ENCODE results near the gene RPS19. TPM values are rescaled to one million over a fixed set of nuclear protein-coding genes. Genes with fewer than 3 reads are reported as not detected.

Gene RPS19
- total RNA-seq, 1 experiment from 2014 or later: 3,020 TPM

DNA sequence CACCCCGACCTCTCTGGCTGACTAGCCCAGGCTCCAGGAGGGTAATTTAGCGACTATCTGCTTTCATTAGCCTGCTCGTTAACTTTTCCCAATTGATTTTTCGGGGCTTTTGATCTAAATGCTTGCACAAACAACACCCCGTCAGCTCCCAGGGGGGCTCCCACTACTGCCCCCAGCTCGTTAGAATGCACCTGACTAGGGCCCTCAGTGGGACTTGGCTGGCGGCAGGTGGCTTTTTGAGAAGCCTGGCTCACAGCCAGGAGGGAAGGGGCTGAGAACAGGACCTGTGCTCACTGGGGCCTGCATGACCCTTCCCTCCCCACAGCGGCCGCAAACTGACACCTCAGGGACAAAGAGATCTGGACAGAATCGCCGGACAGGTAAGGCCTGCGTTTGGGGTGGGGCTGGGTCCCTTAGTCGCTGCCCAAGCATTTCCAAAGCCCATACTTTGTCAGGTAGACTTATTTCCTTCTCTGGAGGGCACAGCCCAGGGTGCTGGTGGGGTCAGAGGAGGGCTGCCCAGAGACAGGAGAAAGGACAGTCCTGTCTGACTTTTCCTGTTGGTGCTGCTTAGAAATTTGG lies 9.4 kb downstream of the RPS19 start:
- peaks cover 54% of the 10 kb centered on the region for H3K79me2 ChIP-seq (ENCODE audit: insufficient read depth, low read length)
- H3K4me1 ChIP-seq (ENCODE audit: control insufficient read depth in 1 of 2, insufficient read depth in 2 of 2, low read length in 2 of 2): peaks cover 0 to 47% of the 10 kb centered on the region in 2 experiments; a peak in 2 of 4 replicates
- peaks cover 49% of the 10 kb centered on the region; the same call in 1 of the 2 replicates for H4K20me1 ChIP-seq (ENCODE audit: insufficient read depth)
- ATAC-seq (no peak), DNase-seq (ENCODE audit: low read depth, low spot score) (no peak)
- H3K9ac ChIP-seq (ENCODE audit: low read length): no peak overlapping the region
- RAD21 ChIA-PET (ENCODE audit: low non-redundant PET in 1 of 2, low total read pairs in 2 of 2, uncharacterized antibody in 2 of 2, unreplicated experiment in 2 of 2): no interaction called here
- H2AFZ ChIP-seq (ENCODE audit: low read depth, low read length, poor library complexity, severe bottlenecking): no peak overlapping the region
- no peaks in the 10 kb centered on the region for H3K27me3 ChIP-seq (ENCODE audit: insufficient read depth, low read length)
- CTCF ChIA-PET: interaction anchor here (2.3 kb wide), 1 partner anchor 10 kb away, joined by 6 read pairs; the partner anchor contains the start of gene RPS19
- peak overlapping the region; percentile 37; the same call in 1 of the 2 replicates for H3K27ac ChIP-seq (ENCODE audit: low read depth, low read length)
- TF ChIP-seq CEBPB (IDR thresholded peaks at IDR 0.05; ENCODE audit: low read depth) (no peak), POLR2AphosphoS5 (IDR thresholded peaks at IDR 0.05; ENCODE audit: low read depth, low read length) (no peak), TCF7L2 (IDR thresholded peaks at IDR 0.05; ENCODE audit: borderline replicate concordance, extremely low read depth, insufficient read depth, insufficient read length) (no peak), EGR1 (IDR thresholded peaks at IDR 0.05; ENCODE audit: low read depth) (no peak), ZFX (IDR thresholded peaks at IDR 0.05) (no peak), JUND (IDR thresholded peaks at IDR 0.05) (no peak), FOSL1 (IDR thresholded peaks at IDR 0.05; ENCODE audit: low read depth) (no peak), CBX3 (IDR thresholded peaks at IDR 0.05; ENCODE audit: low read depth) (no peak), ZNF274 (IDR thresholded peaks at IDR 0.05; ENCODE audit: low read depth, low read length) (no peak), SIN3A (IDR thresholded peaks at IDR 0.05; ENCODE audit: low read depth) (no peak), SP1 (IDR thresholded peaks at IDR 0.05; ENCODE audit: low read depth) (no peak)
- TF ChIP-seq, protein P1, sequence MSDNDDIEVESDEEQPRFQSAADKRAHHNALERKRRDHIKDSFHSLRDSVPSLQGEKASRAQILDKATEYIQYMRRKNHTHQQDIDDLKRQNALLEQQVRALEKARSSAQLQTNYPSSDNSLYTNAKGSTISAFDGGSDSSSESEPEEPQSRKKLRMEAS (IDR thresholded peaks at IDR 0.05): no peak
- TF ChIP-seq, protein P2, sequence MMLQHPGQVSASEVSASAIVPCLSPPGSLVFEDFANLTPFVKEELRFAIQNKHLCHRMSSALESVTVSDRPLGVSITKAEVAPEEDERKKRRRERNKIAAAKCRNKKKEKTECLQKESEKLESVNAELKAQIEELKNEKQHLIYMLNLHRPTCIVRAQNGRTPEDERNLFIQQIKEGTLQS (IDR thresholded peaks at IDR 0.05): no peak
- TF ChIP-seq, protein P3, sequence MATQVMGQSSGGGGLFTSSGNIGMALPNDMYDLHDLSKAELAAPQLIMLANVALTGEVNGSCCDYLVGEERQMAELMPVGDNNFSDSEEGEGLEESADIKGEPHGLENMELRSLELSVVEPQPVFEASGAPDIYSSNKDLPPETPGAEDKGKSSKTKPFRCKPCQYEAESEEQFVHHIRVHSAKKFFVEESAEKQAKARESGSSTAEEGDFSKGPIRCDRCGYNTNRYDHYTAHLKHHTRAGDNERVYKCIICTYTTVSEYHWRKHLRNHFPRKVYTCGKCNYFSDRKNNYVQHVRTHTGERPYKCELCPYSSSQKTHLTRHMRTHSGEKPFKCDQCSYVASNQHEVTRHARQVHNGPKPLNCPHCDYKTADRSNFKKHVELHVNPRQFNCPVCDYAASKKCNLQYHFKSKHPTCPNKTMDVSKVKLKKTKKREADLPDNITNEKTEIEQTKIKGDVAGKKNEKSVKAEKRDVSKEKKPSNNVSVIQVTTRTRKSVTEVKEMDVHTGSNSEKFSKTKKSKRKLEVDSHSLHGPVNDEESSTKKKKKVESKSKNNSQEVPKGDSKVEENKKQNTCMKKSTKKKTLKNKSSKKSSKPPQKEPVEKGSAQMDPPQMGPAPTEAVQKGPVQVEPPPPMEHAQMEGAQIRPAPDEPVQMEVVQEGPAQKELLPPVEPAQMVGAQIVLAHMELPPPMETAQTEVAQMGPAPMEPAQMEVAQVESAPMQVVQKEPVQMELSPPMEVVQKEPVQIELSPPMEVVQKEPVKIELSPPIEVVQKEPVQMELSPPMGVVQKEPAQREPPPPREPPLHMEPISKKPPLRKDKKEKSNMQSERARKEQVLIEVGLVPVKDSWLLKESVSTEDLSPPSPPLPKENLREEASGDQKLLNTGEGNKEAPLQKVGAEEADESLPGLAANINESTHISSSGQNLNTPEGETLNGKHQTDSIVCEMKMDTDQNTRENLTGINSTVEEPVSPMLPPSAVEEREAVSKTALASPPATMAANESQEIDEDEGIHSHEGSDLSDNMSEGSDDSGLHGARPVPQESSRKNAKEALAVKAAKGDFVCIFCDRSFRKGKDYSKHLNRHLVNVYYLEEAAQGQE (IDR thresholded peaks at IDR 0.05; ENCODE audit: low read depth): no peak
- TF ChIP-seq, protein P4, sequence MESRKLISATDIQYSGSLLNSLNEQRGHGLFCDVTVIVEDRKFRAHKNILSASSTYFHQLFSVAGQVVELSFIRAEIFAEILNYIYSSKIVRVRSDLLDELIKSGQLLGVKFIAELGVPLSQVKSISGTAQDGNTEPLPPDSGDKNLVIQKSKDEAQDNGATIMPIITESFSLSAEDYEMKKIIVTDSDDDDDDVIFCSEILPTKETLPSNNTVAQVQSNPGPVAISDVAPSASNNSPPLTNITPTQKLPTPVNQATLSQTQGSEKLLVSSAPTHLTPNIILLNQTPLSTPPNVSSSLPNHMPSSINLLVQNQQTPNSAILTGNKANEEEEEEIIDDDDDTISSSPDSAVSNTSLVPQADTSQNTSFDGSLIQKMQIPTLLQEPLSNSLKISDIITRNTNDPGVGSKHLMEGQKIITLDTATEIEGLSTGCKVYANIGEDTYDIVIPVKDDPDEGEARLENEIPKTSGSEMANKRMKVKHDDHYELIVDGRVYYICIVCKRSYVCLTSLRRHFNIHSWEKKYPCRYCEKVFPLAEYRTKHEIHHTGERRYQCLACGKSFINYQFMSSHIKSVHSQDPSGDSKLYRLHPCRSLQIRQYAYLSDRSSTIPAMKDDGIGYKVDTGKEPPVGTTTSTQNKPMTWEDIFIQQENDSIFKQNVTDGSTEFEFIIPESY (IDR thresholded peaks at IDR 0.05; ENCODE audit: extremely low read depth, insufficient replicate concordance, low read length): no peak
- peaks cover 49 to 67% of the 10 kb centered on the region in 2 experiments for H3K36me3 ChIP-seq (ENCODE audit: control insufficient read depth in 1 of 2, insufficient read depth in 2 of 2, low read length in 2 of 2)
- BruUV-seq (replicated peaks): no TSS peak
- no peaks in the 10 kb centered on the region for H3K9me3 ChIP-seq (ENCODE audit: control insufficient read depth in 1 of 2, insufficient read depth in 1 of 2, low read depth in 1 of 2, low read length in 2 of 2)
- intact Hi-C loops (cut with micrococcal nuclease): no loop called here
- no peak overlapping the region for H3K4me2 ChIP-seq (ENCODE audit: low read length)
- no peak overlapping the region for H3K4me3 ChIP-seq (replicated peaks in 1 of 2; ENCODE audit: low read depth in 1 of 2, low read length in 2 of 2)
- H3K9me2 ChIP-seq (ENCODE audit: insufficient read depth): no peaks in the 10 kb centered on the region
- POLR2A ChIA-PET: interaction anchor here (5.2 kb wide), 1 partner anchor 9 kb away, joined by 36 read pairs; the partner anchor contains the start of gene RPS19

All from HCT116 (cell line).